DMS 273 (cell line): ENCODE data around the gene DDA1.
"Not testable (repeated sequence)": the region's sequence is repeated elsewhere in the genome, so short reads cannot be mapped to it uniquely, and the experiment has no call there.

Source experiments
- DNase-seq: peaks from one replicate; lab custom pipeline; 2025; ENCODE audit not compliant: unreplicated experiment; lab: John Stamatoyannopoulos, UW

Gene DDA1

GRCh38 chr19:17341386-17341785 is 32.0 kb downstream of the DDA1 start:
- no peak for DNase-seq

DNA sequence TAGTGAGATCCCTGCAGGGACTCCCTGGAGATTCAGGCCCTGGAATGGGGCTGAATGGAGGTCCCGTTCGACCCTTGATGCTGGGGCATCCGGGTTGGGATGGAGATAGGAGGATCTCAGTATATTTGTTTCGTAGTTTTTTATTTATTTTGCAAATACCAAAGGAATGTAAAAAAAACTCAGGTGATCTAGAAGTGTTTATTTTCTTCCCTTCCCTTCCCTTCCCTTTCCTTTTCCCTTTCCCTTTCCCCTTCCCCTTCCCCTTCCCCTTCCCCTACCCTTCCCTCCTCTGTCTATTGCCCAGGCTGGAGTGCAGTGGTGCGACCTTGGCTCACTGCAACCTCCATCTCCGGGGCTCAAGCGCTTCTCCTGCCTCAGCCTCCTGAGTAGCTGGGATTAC is 32.5 kb downstream of the DDA1 start:
- no peak for DNase-seq

DNA sequence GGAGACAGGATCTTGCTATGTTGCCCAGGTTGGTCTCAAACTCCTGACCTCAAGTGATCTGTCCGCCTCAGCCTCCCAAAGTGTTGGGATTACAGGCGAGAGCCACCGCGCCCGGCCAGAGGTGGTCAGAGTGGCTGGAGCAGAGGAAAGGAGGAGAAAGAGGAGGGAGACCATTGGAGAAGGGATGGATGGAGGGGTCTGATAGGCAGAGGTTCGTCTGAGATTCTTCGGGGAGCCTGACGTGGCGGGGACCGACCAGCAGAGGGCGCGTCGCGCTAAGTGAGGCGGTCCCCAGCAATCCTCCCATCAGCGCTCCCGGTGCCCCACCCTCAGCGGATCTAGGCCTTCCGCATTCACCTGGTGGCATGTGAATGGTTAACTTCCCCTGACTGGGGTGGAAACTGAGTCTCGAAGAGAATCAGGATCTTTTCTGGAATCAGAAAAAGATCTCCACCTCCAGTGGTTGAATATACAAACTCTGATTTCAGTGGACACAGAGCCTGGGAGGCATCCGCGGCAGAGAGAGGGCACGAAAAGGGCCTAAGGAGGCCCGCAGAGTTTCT is 36.8 kb downstream of the DDA1 start:
- peak; percentile 84 for DNase-seq

- no peak for DNase-seq
These were observed 38.0 kb downstream of the DDA1 start for GRCh38 chr19:17347361-17347760.

DNA sequence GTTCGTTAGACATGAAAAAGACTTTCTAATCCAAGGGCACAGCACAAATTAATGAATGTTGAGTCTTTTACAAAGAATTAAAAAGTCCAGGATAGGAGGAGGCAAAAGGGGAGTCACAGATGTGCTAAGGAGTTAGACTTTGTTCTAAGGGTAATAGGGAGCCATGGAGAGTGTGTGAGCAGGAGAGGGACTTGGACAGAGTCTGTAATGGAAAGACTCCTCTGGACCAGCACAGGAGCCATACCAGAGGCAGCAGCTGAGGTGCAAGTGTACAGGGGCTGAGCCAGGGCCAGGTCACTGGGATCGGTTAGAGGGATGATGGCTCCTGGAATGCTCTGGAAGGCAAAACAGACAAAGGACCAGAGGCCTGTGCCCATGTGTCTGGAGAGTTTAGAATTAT is 38.5 kb downstream of the DDA1 start:
- DNase-seq = no peak

GRCh38 chr19:17348700-17349099 is 39.3 kb downstream of the DDA1 start:
- peak; percentile 47 for DNase-seq

DNA sequence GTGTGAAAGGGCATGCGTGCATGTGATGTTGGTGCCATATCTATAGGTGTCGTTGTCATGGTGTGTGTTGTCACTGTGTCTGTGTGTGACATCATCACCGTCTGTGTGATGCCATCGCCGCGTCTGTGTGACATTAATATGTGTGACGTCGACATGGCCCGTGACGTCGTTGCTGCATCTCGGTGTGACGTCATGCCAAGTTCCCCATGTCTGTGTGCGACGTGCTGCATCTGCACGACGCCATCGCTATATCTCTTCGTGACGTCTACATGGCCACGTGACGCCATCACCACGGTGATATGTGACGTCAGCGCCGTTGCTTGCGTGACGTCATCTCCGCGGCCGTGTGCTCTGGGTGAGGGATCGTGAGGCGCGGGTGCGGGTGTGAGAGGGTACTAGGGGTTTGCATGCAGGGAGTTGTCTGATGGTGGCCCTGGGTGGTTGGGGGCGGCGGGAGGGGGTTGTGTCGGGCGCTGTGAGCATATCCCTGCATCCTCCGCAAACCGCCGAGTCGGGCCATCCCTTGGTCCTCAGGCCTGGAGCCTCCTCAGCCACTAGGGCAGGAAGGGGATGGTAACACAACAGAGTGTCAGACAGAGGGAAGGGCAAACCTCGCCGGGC is 42.6 kb downstream of the DDA1 start:
- DNase-seq = no peak

- DNase-seq = no peak
These were observed 43.4 kb downstream of the DDA1 start for GRCh38 chr19:17352608-17353280.

DNA sequence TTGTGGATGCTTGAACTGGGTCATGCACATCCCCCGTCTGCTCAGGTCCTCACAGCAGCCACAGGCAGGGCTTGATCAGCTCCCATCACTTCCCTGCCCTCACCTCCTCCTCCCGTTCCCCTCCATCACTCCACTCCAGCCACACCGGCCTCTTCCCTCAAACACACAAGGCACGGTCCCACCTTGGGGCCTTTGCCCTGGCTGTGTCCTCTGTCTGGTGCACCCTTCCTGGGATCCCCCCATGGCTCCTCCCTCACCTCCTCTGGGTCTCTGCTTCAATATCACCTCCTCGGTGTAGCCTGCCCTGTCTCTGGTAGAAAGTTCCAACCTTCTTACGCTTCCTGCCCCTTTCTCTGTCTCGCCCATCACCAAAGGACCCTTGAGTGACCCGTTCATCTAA is 44.0 kb downstream of the DDA1 start:
- DNase-seq = no peak

- DNase-seq = no peak
These were observed 47.8 kb downstream of the DDA1 start for GRCh38 chr19:17357078-17357666.

GRCh38 chr19:17357724-17358123 is 48.4 kb downstream of the DDA1 start:
- DNase-seq = no peak

GRCh38 chr19:17358395-17358794 is 49.0 kb downstream of the DDA1 start:
- no peak for DNase-seq

DNA sequence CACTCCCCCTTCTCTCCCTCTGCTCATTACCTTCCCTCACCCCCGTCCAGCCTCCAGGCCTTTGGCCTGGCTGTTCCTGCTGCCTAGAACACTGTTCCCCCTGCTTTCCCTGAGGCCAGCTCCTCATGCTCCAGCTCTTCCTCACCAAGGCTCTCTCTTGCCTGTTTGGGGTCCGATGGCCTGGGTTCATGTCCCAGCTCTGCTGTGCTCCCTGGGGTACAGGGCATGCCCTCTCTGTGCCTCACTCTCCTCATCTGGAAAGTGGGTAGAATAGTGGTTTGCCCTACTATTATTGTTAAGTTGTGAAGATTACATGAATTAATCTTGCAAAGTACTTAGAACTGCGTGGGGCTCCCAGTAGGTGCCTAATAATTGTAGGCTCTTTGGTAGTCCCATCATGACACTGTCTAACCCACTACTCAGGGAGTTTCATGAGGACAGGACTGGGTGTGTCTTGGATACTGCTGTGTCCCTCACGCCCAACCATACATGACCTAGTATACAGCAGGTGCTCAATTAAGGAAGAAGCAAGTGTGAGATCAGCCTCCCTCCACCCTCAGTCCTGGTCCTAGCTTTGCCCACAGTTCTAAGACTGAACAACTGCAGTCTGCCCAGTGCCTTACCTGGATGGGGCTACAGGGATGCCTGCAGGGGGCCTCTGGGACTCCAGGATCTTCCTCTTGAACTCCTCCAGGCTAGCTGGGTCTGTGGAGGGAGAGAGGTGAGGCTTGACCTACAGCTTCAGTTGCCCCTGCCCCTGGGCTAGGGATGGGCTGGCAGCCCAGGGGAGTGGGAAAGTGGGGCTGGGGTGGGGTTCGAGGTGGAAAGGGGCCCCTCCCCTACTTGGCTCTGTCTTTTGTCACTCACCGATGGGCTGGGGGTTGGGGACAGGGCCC is 50.8 kb downstream of the DDA1 start:
- DNase-seq = no peak

GRCh38 chr19:17363852-17364605 is 54.7 kb downstream of the DDA1 start:
- not testable (repeated sequence) for DNase-seq

- no peak for DNase-seq
These were observed 56.0 kb downstream of the DDA1 start for GRCh38 chr19:17365361-17365760.

GRCh38 chr19:17370026-17370587 is 60.7 kb downstream of the DDA1 start:
- no peak for DNase-seq
